ENCODE measurements around the gene SSRP1. TPM values are rescaled to one million over a fixed set of nuclear protein-coding genes. Genes with fewer than 3 reads are reported as not detected.

Gene SSRP1
- total and polyA plus RNA-seq, 2 of the 4 experiments (the other 2 are of a cell fraction) = 106 to 146 TPM

DNA sequence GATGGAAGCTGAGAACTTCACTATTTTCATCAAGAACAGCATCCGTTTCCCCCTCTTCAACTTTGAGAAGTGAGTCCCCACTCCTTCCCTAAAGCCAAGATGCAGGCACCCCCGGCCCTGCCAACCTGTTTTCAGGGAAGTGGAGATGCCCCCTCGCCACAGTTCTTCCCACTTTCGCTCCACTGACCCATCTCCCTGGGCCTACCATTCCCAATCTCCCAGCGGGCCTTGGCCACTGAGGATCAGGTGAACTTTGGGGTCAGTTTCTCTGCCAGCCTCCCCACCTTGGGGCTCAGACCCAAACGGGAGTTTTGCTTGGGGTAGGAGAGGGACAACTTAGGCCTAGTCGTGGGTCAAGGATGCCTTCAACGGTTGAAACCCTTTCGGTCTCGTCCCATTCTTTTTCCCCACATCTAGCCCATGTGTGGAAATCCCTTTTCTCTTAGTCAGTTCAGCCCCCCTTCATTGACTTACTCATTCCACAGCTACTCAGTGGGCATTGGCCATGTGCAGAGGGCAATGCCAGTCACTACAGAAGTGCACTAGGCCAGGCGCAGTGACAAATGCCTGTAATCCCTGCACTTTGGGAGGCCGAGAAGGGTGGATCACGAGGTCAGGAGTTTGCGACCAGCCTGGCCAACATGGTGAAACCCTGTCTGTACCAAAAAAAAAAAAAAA is 13.1 kb upstream of the SSRP1 start:
- no peak overlapping the region for H2AK9ac ChIP-seq (replicated peaks; ENCODE audit: low read depth, low read length, poor library complexity)
- H3K79me1 ChIP-seq (ENCODE audit: low read depth in 1 of 2, low read length in 2 of 2) = no peaks in the 10 kb centered on the region
- no peak overlapping the region for H2BK120ac ChIP-seq (ENCODE audit: low read depth, low read length)
- H3K4ac ChIP-seq (ENCODE audit: low read depth, low read length) = no peak overlapping the region
- H2AFZ ChIP-seq (replicated peaks; ENCODE audit: low read length, poor library complexity) = no peak overlapping the region
- in situ Hi-C loops (cut with MboI; ENCODE audit: low sequenced_read_pairs) (no loop called here), intact Hi-C loops (cut with micrococcal nuclease) (loop anchor here (10.0 kb wide), 1 partner anchor 1176 kb away; no protein-coding TSS in a partner anchor), dilution Hi-C loops (cut with HindIII; ENCODE audit: low sequenced_read_pairs, unreplicated experiment) (no loop called here)
- H4K5ac ChIP-seq (ENCODE audit: low read depth, low read length) = no peak overlapping the region
- peaks cover 2% of the 10 kb centered on the region; the same call in 1 of the 2 replicates for H3K4me1 ChIP-seq (ENCODE audit: control insufficient read depth, insufficient read depth, low read length)
- H3K9me1 ChIP-seq (ENCODE audit: insufficient read depth, low read length) = no peaks in the 10 kb centered on the region
- H2BK20ac ChIP-seq (ENCODE audit: low read depth, low read length) = no peak overlapping the region
- POLR2A ChIA-PET (ENCODE audit: unreplicated experiment) = no interaction called here
- no peak overlapping the region for H4K91ac ChIP-seq (ENCODE audit: insufficient read depth, low read depth, low read length)
- peaks cover 5% of the 10 kb centered on the region; the same call in 1 of the 2 replicates for H3K9me3 ChIP-seq (ENCODE audit: control insufficient read depth, insufficient read depth, low read length)
- no peak overlapping the region for H3K23ac ChIP-seq (ENCODE audit: low read depth, low read length)
- WGBS, 2 experiments (ENCODE audit: extremely low coverage in 2 of 2, insufficient read length in 1 of 2) = no CpG with 5 or more reads among the region's 14 CpGs
- H3K18ac ChIP-seq (ENCODE audit: low read depth, low read length) = no peak overlapping the region
- H3K27ac ChIP-seq (ENCODE audit: insufficient read depth, low read length) = no peak overlapping the region
- no peaks in the 10 kb centered on the region for H3K36me3 ChIP-seq (ENCODE audit: control insufficient read depth, insufficient read depth, low read length)
- H4K8ac ChIP-seq (ENCODE audit: low read depth in 2 of 2, low read length in 2 of 2) = no peak overlapping the region
- H4K20me1 ChIP-seq (ENCODE audit: insufficient read depth, low read length) = no peaks in the 10 kb centered on the region
- TF ChIP-seq CHD1 (IDR thresholded peaks at IDR 0.05; ENCODE audit: low read depth, low read length) (no peak), NFE2L2 (IDR thresholded peaks at IDR 0.05; ENCODE audit: low read depth, low read length) (no peak), BHLHE40 (IDR thresholded peaks at IDR 0.05; ENCODE audit: low read depth, low read length) (no peak), MXI1 (IDR thresholded peaks at IDR 0.05; ENCODE audit: borderline replicate concordance, low read depth, low read length) (no peak), RFX5 (IDR thresholded peaks at IDR 0.05; ENCODE audit: low read depth, low read length) (no peak), RAD21 (IDR thresholded peaks at IDR 0.05; ENCODE audit: low read length) (no peak), MAFK (IDR thresholded peaks at IDR 0.05; ENCODE audit: low read depth, low read length) (no peak), CEBPB (IDR thresholded peaks at IDR 0.05; ENCODE audit: low read depth, low read length) (no peak), SMC3 (IDR thresholded peaks at IDR 0.05; ENCODE audit: low read depth, low read length) (no peak), RCOR1 (IDR thresholded peaks at IDR 0.05; ENCODE audit: insufficient replicate concordance, low read length) (no peak), FOS (IDR thresholded peaks at IDR 0.05; ENCODE audit: low read depth, low read length) (no peak), MAZ (IDR thresholded peaks at IDR 0.05; ENCODE audit: borderline replicate concordance, low read depth, low read length) (no peak), POLR2A (IDR thresholded peaks at IDR 0.05; ENCODE audit: low read depth, low read length) (no peak)
- TF ChIP-seq, protein P1, sequence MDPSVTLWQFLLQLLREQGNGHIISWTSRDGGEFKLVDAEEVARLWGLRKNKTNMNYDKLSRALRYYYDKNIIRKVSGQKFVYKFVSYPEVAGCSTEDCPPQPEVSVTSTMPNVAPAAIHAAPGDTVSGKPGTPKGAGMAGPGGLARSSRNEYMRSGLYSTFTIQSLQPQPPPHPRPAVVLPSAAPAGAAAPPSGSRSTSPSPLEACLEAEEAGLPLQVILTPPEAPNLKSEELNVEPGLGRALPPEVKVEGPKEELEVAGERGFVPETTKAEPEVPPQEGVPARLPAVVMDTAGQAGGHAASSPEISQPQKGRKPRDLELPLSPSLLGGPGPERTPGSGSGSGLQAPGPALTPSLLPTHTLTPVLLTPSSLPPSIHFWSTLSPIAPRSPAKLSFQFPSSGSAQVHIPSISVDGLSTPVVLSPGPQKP (IDR thresholded peaks at IDR 0.05; ENCODE audit: borderline replicate concordance, low read depth, low read length) = no peak
- TF ChIP-seq, protein P2, sequence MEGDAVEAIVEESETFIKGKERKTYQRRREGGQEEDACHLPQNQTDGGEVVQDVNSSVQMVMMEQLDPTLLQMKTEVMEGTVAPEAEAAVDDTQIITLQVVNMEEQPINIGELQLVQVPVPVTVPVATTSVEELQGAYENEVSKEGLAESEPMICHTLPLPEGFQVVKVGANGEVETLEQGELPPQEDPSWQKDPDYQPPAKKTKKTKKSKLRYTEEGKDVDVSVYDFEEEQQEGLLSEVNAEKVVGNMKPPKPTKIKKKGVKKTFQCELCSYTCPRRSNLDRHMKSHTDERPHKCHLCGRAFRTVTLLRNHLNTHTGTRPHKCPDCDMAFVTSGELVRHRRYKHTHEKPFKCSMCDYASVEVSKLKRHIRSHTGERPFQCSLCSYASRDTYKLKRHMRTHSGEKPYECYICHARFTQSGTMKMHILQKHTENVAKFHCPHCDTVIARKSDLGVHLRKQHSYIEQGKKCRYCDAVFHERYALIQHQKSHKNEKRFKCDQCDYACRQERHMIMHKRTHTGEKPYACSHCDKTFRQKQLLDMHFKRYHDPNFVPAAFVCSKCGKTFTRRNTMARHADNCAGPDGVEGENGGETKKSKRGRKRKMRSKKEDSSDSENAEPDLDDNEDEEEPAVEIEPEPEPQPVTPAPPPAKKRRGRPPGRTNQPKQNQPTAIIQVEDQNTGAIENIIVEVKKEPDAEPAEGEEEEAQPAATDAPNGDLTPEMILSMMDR (conservative IDR thresholded peaks at IDR 0.05; ENCODE audit: low read depth, low read length) = no peak
- TF ChIP-seq, protein P3, sequence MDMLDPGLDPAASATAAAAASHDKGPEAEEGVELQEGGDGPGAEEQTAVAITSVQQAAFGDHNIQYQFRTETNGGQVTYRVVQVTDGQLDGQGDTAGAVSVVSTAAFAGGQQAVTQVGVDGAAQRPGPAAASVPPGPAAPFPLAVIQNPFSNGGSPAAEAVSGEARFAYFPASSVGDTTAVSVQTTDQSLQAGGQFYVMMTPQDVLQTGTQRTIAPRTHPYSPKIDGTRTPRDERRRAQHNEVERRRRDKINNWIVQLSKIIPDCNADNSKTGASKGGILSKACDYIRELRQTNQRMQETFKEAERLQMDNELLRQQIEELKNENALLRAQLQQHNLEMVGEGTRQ (IDR thresholded peaks at IDR 0.05; ENCODE audit: low read depth, low read length) = no peak
- no TSS peak for BruUV-seq (replicated peaks)
- no peak overlapping the region for H3K4me3 ChIP-seq (ENCODE audit: insufficient read depth, low read depth, low read length)
- H2BK15ac ChIP-seq (ENCODE audit: low read depth, low read length) = no peak overlapping the region
- H3K56ac ChIP-seq (ENCODE audit: extremely low read depth, insufficient read depth, low read length) = no peak overlapping the region
- no peak overlapping the region; the same call in 1 of the 2 replicates for H2AK5ac ChIP-seq (ENCODE audit: low read depth, low read length)
- H3K14ac ChIP-seq (replicated peaks; ENCODE audit: low read depth, low read length) = no peak overlapping the region
- ATAC-seq (ENCODE audit: low read depth) = no peak
- peak; percentile 13 for DNase-seq
- no peak overlapping the region for H2BK5ac ChIP-seq (ENCODE audit: low read depth, low read length, poor library complexity, severe bottlenecking)
- H3K27me3 ChIP-seq (ENCODE audit: control insufficient read depth, insufficient read depth, low read length) = peaks cover 14% of the 10 kb centered on the region
- no peak overlapping the region for H3K4me2 ChIP-seq (ENCODE audit: low read depth, low read length)
- H3K9ac ChIP-seq (ENCODE audit: low read depth, low read length) = no peak overlapping the region
- CTCF ChIA-PET = interaction anchor here (1.0 kb wide), 1 partner anchor 109 kb away, joined by 4 read pairs; no protein-coding TSS in a partner anchor
